A673 (cell line): Measurements from ENCODE around the gene HERC2. TPM values are rescaled to one million over a fixed set of nuclear protein-coding genes. Genes with fewer than 3 reads are reported as not detected.
"Not testable (repeated sequence)": the region's sequence is repeated elsewhere in the genome, so short reads cannot be mapped to it uniquely, and the experiment has no call there.

Source experiments
- BruUV-seq: library from RNA; stranded (reverse); fragments of 400-500 nt; replicated peaks from 2 replicates; lab custom pipeline; 2021; lab: Mats Ljungman, UMichigan
- CTCF ChIA-PET: fragments of 300-600 bp; sonication (Branson Sonifier 250); formaldehyde crosslinking; loops from one replicate; lab custom pipeline; 2022; ENCODE audit warnings: antibody characterized with exemption; lab: Charles Lee
- POLR2A ChIA-PET: fragments of 300-600 bp; sonication (Branson Sonifier 250); formaldehyde crosslinking; loops from one replicate; lab custom pipeline; 2022; ENCODE audit warnings: antibody characterized with exemption; ENCODE audit not compliant: low non-redundant PET; lab: Charles Lee
- DNase-seq: peaks from one replicate; pipeline ENCODE4 v3.0.0-alpha.2; 2015; ENCODE audit warnings: low spot score
- H3K27ac ChIP-seq: fragments of 200-600 bp; sonication (generic); 2 replicates; pipeline ENCODE4 v1.5.1; 2016; ENCODE audit warnings: mixed run types, low read depth, mild to moderate bottlenecking, mixed read lengths, antibody characterized with exemption, low read length; ENCODE audit not compliant: poor library complexity, severe bottlenecking
- H3K27me3 ChIP-seq: fragments of 200-600 bp; sonication (generic); replicated peaks from 2 replicates; pipeline ENCODE4 v1.6.1; 2017; ENCODE audit warnings: mixed run types, low read depth, mild to moderate bottlenecking, mixed read lengths, antibody characterized with exemption, low read length; ENCODE audit not compliant: insufficient read depth, poor library complexity
- H3K36me3 ChIP-seq: fragments of 200-600 bp; sonication (generic); 2 replicates; pipeline ENCODE4 v1.6.1; 2016; ENCODE audit warnings: mixed run types, mild to moderate bottlenecking, mixed read lengths, antibody characterized with exemption, low read length; ENCODE audit not compliant: insufficient read depth, poor library complexity, severe bottlenecking
- H3K4me1 ChIP-seq: fragments of 200-600 bp; sonication (generic); 2 replicates; pipeline ENCODE4 v1.6.1; 2017; ENCODE audit warnings: mixed run types, mild to moderate bottlenecking, mixed read lengths, antibody characterized with exemption, low read length; ENCODE audit not compliant: insufficient read depth, poor library complexity, severe bottlenecking
- H3K4me3 ChIP-seq: fragments of 200-600 bp; sonication (generic); 2 replicates; pipeline ENCODE4 v1.5.1; 2016; ENCODE audit warnings: low read depth, mixed run types, mild to moderate bottlenecking, mixed read lengths, low read length; ENCODE audit not compliant: poor library complexity, severe bottlenecking
- H3K9me3 ChIP-seq: fragments of 200-600 bp; sonication (generic); 2 replicates; pipeline ENCODE4 v1.6.1; 2016; ENCODE audit warnings: mixed run types, low read depth, mild to moderate bottlenecking, mixed read lengths, antibody characterized with exemption, low read length; ENCODE audit not compliant: poor library complexity, severe bottlenecking
- EZH2 ChIP-seq: fragments of 200-600 bp; sonication (generic); IDR thresholded peaks from 2 replicates; pipeline ENCODE4 v1.6.1; 2017; ENCODE audit warnings: borderline replicate concordance, low read depth, mild to moderate bottlenecking, mixed read lengths, antibody characterized with exemption, low read length; ENCODE audit not compliant: poor library complexity, severe bottlenecking
- intact Hi-C: fragments of 100-400 bp; cut with micrococcal nuclease; formaldehyde crosslinking; loops from one replicate; pipeline ENCODE4 v1.10.0; 2022; ENCODE audit not compliant: unreplicated experiment
- total RNA-seq: library from RNA; stranded (reverse); gene quantifications from 2 replicates; pipeline ENCODE4 v1.2.3, GENCODE V29; 2021
- TF ChIP-seq, protein P1 (sequence below): fragments of 300-800, 200-600 bp; sonication (generic); conservative IDR thresholded peaks from 2 replicates; pipeline ENCODE4 v1.5.1; 2017; ENCODE audit warnings: low read depth, mild to moderate bottlenecking, antibody characterized with exemption, low read length, moderate library complexity, mixed read lengths

Gene HERC2
- total RNA-seq, 1 experiment from 2014 or later: 86.1 TPM

- Histone ChIP-seq H3K36me3 (peaks cover 15% of the 10 kb centered on the region), H3K4me1 (no peaks in the 10 kb centered on the region), H3K27me3 (no peaks in the 10 kb centered on the region), H3K9me3 (no peaks in the 10 kb centered on the region), H3K27ac (no peak overlapping the region), H3K4me3 (no peak overlapping the region)
- no peak for DNase-seq
- no TSS peak for BruUV-seq
- intact Hi-C loops: no loop called here
- ChIA-PET POLR2A (no interaction called here), CTCF (no interaction called here)
- TF ChIP-seq EZH2: no peak
- TF ChIP-seq, protein P1, sequence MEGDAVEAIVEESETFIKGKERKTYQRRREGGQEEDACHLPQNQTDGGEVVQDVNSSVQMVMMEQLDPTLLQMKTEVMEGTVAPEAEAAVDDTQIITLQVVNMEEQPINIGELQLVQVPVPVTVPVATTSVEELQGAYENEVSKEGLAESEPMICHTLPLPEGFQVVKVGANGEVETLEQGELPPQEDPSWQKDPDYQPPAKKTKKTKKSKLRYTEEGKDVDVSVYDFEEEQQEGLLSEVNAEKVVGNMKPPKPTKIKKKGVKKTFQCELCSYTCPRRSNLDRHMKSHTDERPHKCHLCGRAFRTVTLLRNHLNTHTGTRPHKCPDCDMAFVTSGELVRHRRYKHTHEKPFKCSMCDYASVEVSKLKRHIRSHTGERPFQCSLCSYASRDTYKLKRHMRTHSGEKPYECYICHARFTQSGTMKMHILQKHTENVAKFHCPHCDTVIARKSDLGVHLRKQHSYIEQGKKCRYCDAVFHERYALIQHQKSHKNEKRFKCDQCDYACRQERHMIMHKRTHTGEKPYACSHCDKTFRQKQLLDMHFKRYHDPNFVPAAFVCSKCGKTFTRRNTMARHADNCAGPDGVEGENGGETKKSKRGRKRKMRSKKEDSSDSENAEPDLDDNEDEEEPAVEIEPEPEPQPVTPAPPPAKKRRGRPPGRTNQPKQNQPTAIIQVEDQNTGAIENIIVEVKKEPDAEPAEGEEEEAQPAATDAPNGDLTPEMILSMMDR: no peak
These were observed 143.3 kb downstream of the HERC2 start for GRCh38 chr15:28178727-28179126.

GRCh38 chr15:28178290-28178689, 143.7 kb downstream of the HERC2 start:
- POLR2A ChIA-PET: no interaction called here
- Histone ChIP-seq H3K9me3 (no peaks in the 10 kb centered on the region), H3K4me1 (no peaks in the 10 kb centered on the region), H3K36me3 (peaks cover 15% of the 10 kb centered on the region), H3K4me3 (no peak overlapping the region), H3K27ac (no peak overlapping the region), H3K27me3 (no peaks in the 10 kb centered on the region)
- CTCF ChIA-PET: interaction anchor here (1.1 kb wide), 1 partner anchor 52 kb away, joined by 4 read pairs; no protein-coding TSS in a partner anchor
- no TSS peak for BruUV-seq
- TF ChIP-seq, protein P1: no peak
- no peak for TF ChIP-seq EZH2
- no peak for DNase-seq
- intact Hi-C loops: no loop called here

GRCh38 chr15:28169366-28169765, 152.6 kb downstream of the HERC2 start:
- no TSS peak for BruUV-seq
- H3K4me1 ChIP-seq: no peaks in the 10 kb centered on the region
- POLR2A ChIA-PET: no interaction called here
- intact Hi-C loops: no loop called here
- no peaks in the 10 kb centered on the region for H3K27me3 ChIP-seq
- no peak overlapping the region for H3K27ac ChIP-seq
- no peaks in the 10 kb centered on the region for H3K9me3 ChIP-seq
- DNase-seq: no peak
- peaks cover 35% of the 10 kb centered on the region for H3K36me3 ChIP-seq
- no peak overlapping the region for H3K4me3 ChIP-seq
- no peak for TF ChIP-seq EZH2
- TF ChIP-seq, protein P1: no peak
- CTCF ChIA-PET: no interaction called here

- DNase-seq, H3K4me1 ChIP-seq, CTCF ChIA-PET, H3K27ac ChIP-seq, POLR2A ChIA-PET, BruUV-seq, H3K27me3 ChIP-seq, H3K9me3 ChIP-seq, H3K4me3 ChIP-seq, intact Hi-C loops: not testable (repeated sequence)
- H3K36me3 ChIP-seq: peaks cover 38% of the 10 kb centered on the region
These were observed 153.4 kb downstream of the HERC2 start for GRCh38 chr15:28168405-28169121.
